Stimulated activated CD8-positive, alpha-beta memory T cell treated with anti-CD3 and anti-CD28 coated beads, Interleukin-4, amount 100 ng/mL, for 48 hours (primary cell): Measurements from ENCODE around the gene NFIX.
"Not testable (repeated sequence)": the region's sequence is repeated elsewhere in the genome, so short reads cannot be mapped to it uniquely, and the experiment has no call there.

Source experiments
- DNase-seq: peaks from one replicate; pipeline ENCODE4 v3.0.0-alpha.2; 2020

NFIX gene

GRCh38 chr19:12959481-12959880, 35.8 kb upstream of the NFIX start:
- DNase-seq, result no peak

- DNase-seq, result peak; percentile 91
Measured at GRCh38 chr19:12965017-12965811, 30.1 kb upstream of the NFIX start.

GRCh38 chr19:12965812-12966135, 29.5 kb upstream of the NFIX start:
- DNase-seq, result no peak

GRCh38 chr19:12967907-12968306, 27.4 kb upstream of the NFIX start:
- no peak for DNase-seq

- no peak for DNase-seq
Measured at GRCh38 chr19:12969292-12969988, 25.8 kb upstream of the NFIX start, which contains the start of gene DAND5. Gene DAND5 (plus strand): TSS chr19:12969576. CDS start chr19:12969661, 85 bp downstream.

GRCh38 chr19:12970070-12970820, 25.0 kb upstream of the NFIX start:
- no peak for DNase-seq

- DNase-seq, result no peak
Measured at GRCh38 chr19:12973236-12973635, 22.0 kb upstream of the NFIX start.

- no peak for DNase-seq
Measured at GRCh38 chr19:12974301-12975220, 20.7 kb upstream of the NFIX start.

- DNase-seq, result no peak
Measured at GRCh38 chr19:12975221-12975741, 20.0 kb upstream of the NFIX start.

- not testable (repeated sequence) for DNase-seq
Measured at GRCh38 chr19:12976109-12976508, 19.2 kb upstream of the NFIX start.

- DNase-seq, result no peak
Measured at GRCh38 chr19:12979974-12980373, 15.3 kb upstream of the NFIX start.

- no peak for DNase-seq
Measured at GRCh38 chr19:12982648-12983047, 12.6 kb upstream of the NFIX start.

- no peak for DNase-seq
Measured at GRCh38 chr19:12983091-12983490, 12.2 kb upstream of the NFIX start.

GRCh38 chr19:12983542-12984142, 11.6 kb upstream of the NFIX start:
- peak; percentile 90 for DNase-seq

- DNase-seq, result no peak
Measured at GRCh38 chr19:12984143-12984627, 11.1 kb upstream of the NFIX start.

- DNase-seq, result no peak
Measured at GRCh38 chr19:12984683-12985048, 10.6 kb upstream of the NFIX start.

GRCh38 chr19:12985049-12985776, 10.1 kb upstream of the NFIX start:
- DNase-seq, result no peak

GRCh38 chr19:12986726-12987125, 8.5 kb upstream of the NFIX start:
- DNase-seq, result no peak

- no peak for DNase-seq
Measured at GRCh38 chr19:12987190-12987589, 8.1 kb upstream of the NFIX start.

GRCh38 chr19:12987781-12988180, 7.5 kb upstream of the NFIX start:
- no peak for DNase-seq

- DNase-seq, result no peak
Measured at GRCh38 chr19:12990431-12990830, 4.8 kb upstream of the NFIX start.
